Lower lobe of right lung (tissue), 2 donors: ENCODE measurements around the gene ROBO1. TPM values are rescaled to one million over a fixed set of nuclear protein-coding genes. Genes with fewer than 3 reads are reported as not detected.

Experiments used
- ATAC-seq, 2 donors: fragments of 200-7000 bp; cut with Tn5 transposase; one replicate each; pipeline ENCODE4 v1.9.1; 2020 to 2022; ENCODE audit warnings: mild to moderate bottlenecking in 2 of 2, moderate library complexity in 2 of 2
- DNase-seq: peaks from one replicate; pipeline ENCODE4 v3.0.0-alpha.2; 2020
- H3K27ac ChIP-seq: fragments of 200-600 bp; one replicate; pipeline ENCODE4 v1.8.0; 2022
- H3K27me3 ChIP-seq: fragments of 200-600 bp; one replicate; pipeline ENCODE4 v1.8.0; 2022; ENCODE audit warnings: low read depth
- H3K36me3 ChIP-seq: fragments of 200-600 bp; one replicate; pipeline ENCODE4 v1.8.0; 2022; ENCODE audit warnings: mild to moderate bottlenecking
- H3K4me1 ChIP-seq: fragments of 200-600 bp; one replicate; pipeline ENCODE4 v1.8.0; 2022
- H3K4me3 ChIP-seq: fragments of 200-600 bp; one replicate; pipeline ENCODE4 v1.8.0; 2022; ENCODE audit warnings: mild to moderate bottlenecking
- H3K9me3 ChIP-seq: fragments of 200-600 bp; one replicate; pipeline ENCODE4 v1.8.0; 2022
- CTCF ChIP-seq: fragments of 200-600 bp; IDR thresholded peaks from one replicate; pipeline ENCODE4 v1.8.0; 2022; ENCODE audit warnings: antibody characterized with exemption, mild to moderate bottlenecking
- intact Hi-C: fragments of 100-400 bp; cut with DNase I; formaldehyde crosslinking; loops from one replicate; pipeline ENCODE4 v1.11.0; 2022
- total RNA-seq: library from RNA; stranded (reverse); fragmentation: NEBNext Ultra II Directional; extraction: Animal tissue kit (Norgen Biotek cat#: 25700); gene quantifications from one replicate; pipeline ENCODE4 v1.2.1, GENCODE V29; 2021
- donor health status: DM: no; HTN: yes; CAD: no; lungs with severe emphysema.

The ROBO1 gene
- total RNA-seq, 1 donor from 2014 or later = 14.8 TPM

- no peaks in the 10 kb centered on the region for H3K36me3 ChIP-seq
- intact Hi-C loops = no loop called here
- H3K27ac ChIP-seq = no peak overlapping the region
- no peaks in the 10 kb centered on the region for H3K4me1 ChIP-seq
- H3K27me3 ChIP-seq = no peaks in the 10 kb centered on the region
- DNase-seq (no peak), ATAC-seq (no peak)
- TF ChIP-seq CTCF = no peak
- no peaks in the 10 kb centered on the region for H3K9me3 ChIP-seq
- no peak overlapping the region for H3K4me3 ChIP-seq
Observed at GRCh38 chr3:79406175-79406574, 361.6 kb downstream of the ROBO1 start.

- Histone ChIP-seq H3K27ac (no peak overlapping the region), H3K36me3 (no peaks in the 10 kb centered on the region), H3K4me3 (no peak overlapping the region), H3K4me1 (no peaks in the 10 kb centered on the region), H3K9me3 (no peaks in the 10 kb centered on the region), H3K27me3 (no peaks in the 10 kb centered on the region)
- DNase-seq (no peak), ATAC-seq (no peak)
- TF ChIP-seq CTCF = no peak
- intact Hi-C loops = no loop called here
Observed at GRCh38 chr3:79405183-79405582, 362.6 kb downstream of the ROBO1 start.

GRCh38 chr3:79396595-79396994 is 371.2 kb downstream of the ROBO1 start:
- H3K4me1 ChIP-seq = no peaks in the 10 kb centered on the region
- no peak overlapping the region for H3K4me3 ChIP-seq
- no peak for TF ChIP-seq CTCF
- DNase-seq (no peak), ATAC-seq (no peak)
- no peaks in the 10 kb centered on the region for H3K9me3 ChIP-seq
- no peak overlapping the region for H3K27ac ChIP-seq
- no peaks in the 10 kb centered on the region for H3K36me3 ChIP-seq
- no peaks in the 10 kb centered on the region for H3K27me3 ChIP-seq
- intact Hi-C loops = no loop called here

- Histone ChIP-seq H3K27ac (no peak overlapping the region), H3K27me3 (no peaks in the 10 kb centered on the region), H3K4me1 (no peaks in the 10 kb centered on the region), H3K36me3 (no peaks in the 10 kb centered on the region), H3K9me3 (no peaks in the 10 kb centered on the region), H3K4me3 (no peak overlapping the region)
- DNase-seq (no peak), ATAC-seq (no peak)
- no peak for TF ChIP-seq CTCF
- intact Hi-C loops = no loop called here
Observed at GRCh38 chr3:79392479-79392878, 375.3 kb downstream of the ROBO1 start.

- no peaks in the 10 kb centered on the region for H3K27me3 ChIP-seq
- no peak for DNase-seq
- no peaks in the 10 kb centered on the region for H3K4me1 ChIP-seq
- no peak for ATAC-seq
- no peak overlapping the region for H3K4me3 ChIP-seq
- H3K36me3 ChIP-seq = no peaks in the 10 kb centered on the region
- H3K27ac ChIP-seq = no peak overlapping the region
- no peak for TF ChIP-seq CTCF
- no peaks in the 10 kb centered on the region for H3K9me3 ChIP-seq
- intact Hi-C loops = no loop called here
Observed at GRCh38 chr3:79390352-79390751, 377.4 kb downstream of the ROBO1 start.

GRCh38 chr3:79385211-79385610 is 382.6 kb downstream of the ROBO1 start:
- no peaks in the 10 kb centered on the region for H3K9me3 ChIP-seq
- no peak overlapping the region for H3K27ac ChIP-seq
- no peaks in the 10 kb centered on the region for H3K36me3 ChIP-seq
- intact Hi-C loops = no loop called here
- H3K4me3 ChIP-seq = no peak overlapping the region
- H3K27me3 ChIP-seq = no peaks in the 10 kb centered on the region
- no peak for ATAC-seq
- no peaks in the 10 kb centered on the region for H3K4me1 ChIP-seq
- no peak for TF ChIP-seq CTCF
- DNase-seq = no peak
